OCI-LY1 (cell line): ENCODE results near the gene SEC24C.

ENCODE experiments used
- EZH2 ChIP-seq: fragments of 200-600 bp; sonication (generic), shearing (Covaris generic); IDR thresholded peaks from 2 replicates; pipeline ENCODE4 v1.8.0; 2017; ENCODE audit warnings: borderline replicate concordance, mixed run types, mild to moderate bottlenecking, antibody characterized with exemption, low read length, moderate library complexity, mixed read lengths
- TF ChIP-seq, protein P1 (sequence below): fragments of 200-600 bp; sonication (generic), shearing (Covaris generic); IDR thresholded peaks from 2 replicates; pipeline ENCODE4 v1.5.1; 2017; ENCODE audit warnings: mild to moderate bottlenecking, antibody characterized with exemption, low read length, moderate library complexity, mixed read lengths

DNA sequence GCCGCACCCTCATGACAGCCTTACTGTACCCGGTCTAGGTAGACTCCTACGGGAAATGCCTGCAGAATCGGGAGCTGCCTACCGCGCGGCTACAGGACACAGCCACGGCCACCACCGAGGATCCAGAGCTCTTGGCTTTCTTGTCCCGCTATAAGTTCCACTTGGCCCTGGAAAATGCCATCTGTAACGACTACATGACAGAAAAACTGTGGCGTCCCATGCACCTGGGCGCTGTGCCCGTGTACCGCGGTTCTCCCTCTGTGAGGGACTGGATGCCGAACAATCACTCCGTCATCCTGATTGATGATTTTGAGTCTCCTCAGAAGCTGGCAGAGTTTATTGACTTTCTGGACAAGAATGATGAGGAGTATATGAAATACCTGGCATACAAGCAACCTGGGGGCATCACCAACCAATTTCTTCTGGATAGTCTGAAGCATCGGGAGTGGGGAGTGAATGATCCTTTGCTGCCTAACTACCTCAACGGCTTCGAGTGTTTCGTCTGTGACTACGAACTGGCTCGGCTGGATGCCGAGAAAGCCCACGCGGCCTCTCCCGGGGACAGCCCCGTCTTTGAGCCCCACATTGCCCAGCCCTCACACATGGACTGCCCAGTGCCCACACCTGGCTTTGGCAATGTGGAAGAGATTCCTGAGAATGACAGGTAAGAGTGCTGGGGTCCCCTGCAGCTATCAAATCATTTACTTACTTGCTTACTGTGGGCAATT, 29.1 kb downstream of the SEC24C start:
- TF ChIP-seq EZH2, result no peak
- TF ChIP-seq, protein P1, sequence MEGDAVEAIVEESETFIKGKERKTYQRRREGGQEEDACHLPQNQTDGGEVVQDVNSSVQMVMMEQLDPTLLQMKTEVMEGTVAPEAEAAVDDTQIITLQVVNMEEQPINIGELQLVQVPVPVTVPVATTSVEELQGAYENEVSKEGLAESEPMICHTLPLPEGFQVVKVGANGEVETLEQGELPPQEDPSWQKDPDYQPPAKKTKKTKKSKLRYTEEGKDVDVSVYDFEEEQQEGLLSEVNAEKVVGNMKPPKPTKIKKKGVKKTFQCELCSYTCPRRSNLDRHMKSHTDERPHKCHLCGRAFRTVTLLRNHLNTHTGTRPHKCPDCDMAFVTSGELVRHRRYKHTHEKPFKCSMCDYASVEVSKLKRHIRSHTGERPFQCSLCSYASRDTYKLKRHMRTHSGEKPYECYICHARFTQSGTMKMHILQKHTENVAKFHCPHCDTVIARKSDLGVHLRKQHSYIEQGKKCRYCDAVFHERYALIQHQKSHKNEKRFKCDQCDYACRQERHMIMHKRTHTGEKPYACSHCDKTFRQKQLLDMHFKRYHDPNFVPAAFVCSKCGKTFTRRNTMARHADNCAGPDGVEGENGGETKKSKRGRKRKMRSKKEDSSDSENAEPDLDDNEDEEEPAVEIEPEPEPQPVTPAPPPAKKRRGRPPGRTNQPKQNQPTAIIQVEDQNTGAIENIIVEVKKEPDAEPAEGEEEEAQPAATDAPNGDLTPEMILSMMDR, result no peak
